ENCODE data around the gene CMIP.
"Not testable (repeated sequence)": the region's sequence is repeated elsewhere in the genome, so short reads cannot be mapped to it uniquely, and the experiment has no call there.

The CMIP gene

GRCh38 chr16:81444448-81445121, at the start of gene CMIP:
CMIP (plus strand) TSS chr16:81444808.
- DNase-seq: peak; percentile 75

GRCh38 chr16:81394966-81395655, 49.5 kb upstream of the CMIP start:
- no peak for DNase-seq

- no peak for DNase-seq
These were observed 47.3 kb upstream of the CMIP start for GRCh38 chr16:81397058-81397878.

GRCh38 chr16:81397879-81398520, 46.6 kb upstream of the CMIP start:
- DNase-seq: no peak

- DNase-seq: no peak
These were observed 44.7 kb upstream of the CMIP start for GRCh38 chr16:81399909-81400308.

- DNase-seq: no peak
These were observed 43.3 kb upstream of the CMIP start for GRCh38 chr16:81401035-81401950.

- DNase-seq: no peak
These were observed 41.4 kb upstream of the CMIP start for GRCh38 chr16:81403208-81403600.

GRCh38 chr16:81403601-81404391, 40.8 kb upstream of the CMIP start:
- DNase-seq: peak; percentile 84

GRCh38 chr16:81405002-81405401, 39.6 kb upstream of the CMIP start:
- not testable (repeated sequence) for DNase-seq

- no peak for DNase-seq
These were observed 38.9 kb upstream of the CMIP start for GRCh38 chr16:81405702-81406113.

- no peak for DNase-seq
These were observed 36.1 kb upstream of the CMIP start for GRCh38 chr16:81408409-81408950.

GRCh38 chr16:81409016-81409556, 35.5 kb upstream of the CMIP start:
- no peak for DNase-seq

GRCh38 chr16:81410643-81411293, 33.8 kb upstream of the CMIP start:
- no peak for DNase-seq

GRCh38 chr16:81413245-81413990, 31.2 kb upstream of the CMIP start:
- DNase-seq: no peak

- DNase-seq: no peak
These were observed 28.9 kb upstream of the CMIP start for GRCh38 chr16:81415751-81416150.

GRCh38 chr16:81416749-81417148, 27.9 kb upstream of the CMIP start:
- DNase-seq: no peak

- DNase-seq: no peak
These were observed 27.4 kb upstream of the CMIP start for GRCh38 chr16:81417210-81417609.

- no peak for DNase-seq
These were observed 24.8 kb upstream of the CMIP start for GRCh38 chr16:81419806-81420205.

- DNase-seq: no peak
These were observed 23.5 kb upstream of the CMIP start for GRCh38 chr16:81421126-81421525.

All from activated CD4-positive, alpha-beta T cell treated with anti-CD3 and anti-CD28 coated beads, Interleukin-2, amount 50 U/mL, for 16 hours (primary cell).